ENCODE results near the gene BUD23. TPM values are rescaled to one million over a fixed set of nuclear protein-coding genes. Genes with fewer than 3 reads are reported as not detected.

BUD23 gene
- total RNA-seq, 2 donors from 2014 or later: 54.6 to 82.3 TPM

- Mint-ChIP-seq H3K4me1 (peaks cover 8% of the 10 kb centered on the region), H3K36me3 (ENCODE audit: low read depth) (peaks cover 35% of the 10 kb centered on the region), H3K4me3 (no peak overlapping the region), H3K9me3 (no peaks in the 10 kb centered on the region), H3K27ac (no peak overlapping the region), H3K27me3 (no peaks in the 10 kb centered on the region)
- no peak for ATAC-seq (replicated peaks)
These were observed 4.5 kb upstream of the BUD23 start for GRCh38 chr7:73678862-73679261.

GRCh38 chr7:73679709-73680108, 3.7 kb upstream of the BUD23 start:
- Mint-ChIP-seq H3K36me3 (ENCODE audit: low read depth) (peaks cover 37% of the 10 kb centered on the region), H3K4me3 (no peak overlapping the region), H3K4me1 (peaks cover 8% of the 10 kb centered on the region), H3K27ac (no peak overlapping the region), H3K27me3 (no peaks in the 10 kb centered on the region), H3K9me3 (no peaks in the 10 kb centered on the region)
- no peak for ATAC-seq (replicated peaks)

GRCh38 chr7:73680501-73680900, 2.9 kb upstream of the BUD23 start:
- Mint-ChIP-seq H3K36me3 (ENCODE audit: low read depth) (peaks cover 38% of the 10 kb centered on the region), H3K4me1 (peaks cover 8% of the 10 kb centered on the region), H3K9me3 (no peaks in the 10 kb centered on the region), H3K27me3 (no peaks in the 10 kb centered on the region), H3K4me3 (peak overlapping the region; percentile 97), H3K27ac (peak overlapping the region; percentile 52)
- ATAC-seq (replicated peaks): no peak

GRCh38 chr7:73681031-73681430, 2.4 kb upstream of the BUD23 start:
- peak overlapping the region; percentile 52 for H3K27ac Mint-ChIP-seq
- H3K4me3 Mint-ChIP-seq: peak overlapping the region; percentile 97
- H3K27me3 Mint-ChIP-seq: no peaks in the 10 kb centered on the region

GRCh38 chr7:73682745-73683055, 697 bp upstream of the BUD23 start:
- Mint-ChIP-seq H3K9me3 (no peaks in the 10 kb centered on the region), H3K4me1 (peaks cover 8% of the 10 kb centered on the region), H3K4me3 (peak overlapping the region; percentile 97), H3K27ac (peak overlapping the region; percentile 56), H3K36me3 (ENCODE audit: low read depth) (peaks cover 56% of the 10 kb centered on the region), H3K27me3 (no peaks in the 10 kb centered on the region)
- ATAC-seq (replicated peaks): no peak

More at GRCh38 chr7:73681031-73681430, 2.4 kb upstream of the BUD23 start:
- Mint-ChIP-seq H3K4me1 (peaks cover 8% of the 10 kb centered on the region), H3K36me3 (ENCODE audit: low read depth) (peaks cover 44% of the 10 kb centered on the region), H3K9me3 (no peaks in the 10 kb centered on the region)
- ATAC-seq (replicated peaks): no peak

GRCh38 chr7:73683788-73684693, 644 bp downstream of the BUD23 start:
- peaks cover 15% of the 10 kb centered on the region for H3K4me1 Mint-ChIP-seq
- peak overlapping the region; percentile 97 for H3K4me3 Mint-ChIP-seq
- no peaks in the 10 kb centered on the region for H3K9me3 Mint-ChIP-seq
- peak overlapping the region; percentile 96 for H3K27ac Mint-ChIP-seq
- H3K27me3 Mint-ChIP-seq: no peaks in the 10 kb centered on the region
- ATAC-seq (replicated peaks): no peak
- peaks cover 56% of the 10 kb centered on the region for H3K36me3 Mint-ChIP-seq (ENCODE audit: low read depth)

- Mint-ChIP-seq H3K27ac (no peak overlapping the region), H3K9me3 (no peaks in the 10 kb centered on the region), H3K36me3 (ENCODE audit: low read depth) (peaks cover 67% of the 10 kb centered on the region), H3K4me1 (peaks cover 21% of the 10 kb centered on the region), H3K4me3 (peak overlapping the region; percentile 97), H3K27me3 (no peaks in the 10 kb centered on the region)
- no peak for ATAC-seq (replicated peaks)
These were observed 1.9 kb downstream of the BUD23 start for GRCh38 chr7:73685311-73685710.

- Mint-ChIP-seq H3K36me3 (ENCODE audit: low read depth) (peaks cover 85% of the 10 kb centered on the region), H3K9me3 (no peaks in the 10 kb centered on the region), H3K27me3 (no peaks in the 10 kb centered on the region), H3K27ac (no peak overlapping the region), H3K4me3 (no peak overlapping the region), H3K4me1 (peaks cover 19% of the 10 kb centered on the region)
- no peak for ATAC-seq (replicated peaks)
These were observed 4.9 kb downstream of the BUD23 start for GRCh38 chr7:73688288-73688687.

- peaks cover 92% of the 10 kb centered on the region for H3K36me3 Mint-ChIP-seq (ENCODE audit: low read depth)
- H3K27me3 Mint-ChIP-seq: no peaks in the 10 kb centered on the region
- no peak overlapping the region for H3K27ac Mint-ChIP-seq
- no peaks in the 10 kb centered on the region for H3K9me3 Mint-ChIP-seq
- peaks cover 26% of the 10 kb centered on the region for H3K4me1 Mint-ChIP-seq
- ATAC-seq (replicated peaks): no peak
- no peak overlapping the region for H3K4me3 Mint-ChIP-seq
These were observed 7.2 kb downstream of the BUD23 start for GRCh38 chr7:73690646-73691045.

GRCh38 chr7:73696372-73696771, 13.0 kb downstream of the BUD23 start:
- Mint-ChIP-seq H3K9me3 (no peaks in the 10 kb centered on the region), H3K4me1 (peaks cover 13% of the 10 kb centered on the region), H3K27ac (no peak overlapping the region), H3K36me3 (ENCODE audit: low read depth) (peaks cover 92% of the 10 kb centered on the region), H3K27me3 (no peaks in the 10 kb centered on the region), H3K4me3 (no peak overlapping the region)
- no peak for ATAC-seq (replicated peaks)

- Mint-ChIP-seq H3K27ac (no peak overlapping the region), H3K27me3 (no peaks in the 10 kb centered on the region), H3K4me3 (no peak overlapping the region), H3K9me3 (no peaks in the 10 kb centered on the region), H3K36me3 (ENCODE audit: low read depth) (peaks cover 84% of the 10 kb centered on the region), H3K4me1 (peaks cover 13% of the 10 kb centered on the region)
- no peak for ATAC-seq (replicated peaks)
These were observed 15.0 kb downstream of the BUD23 start for GRCh38 chr7:73698410-73698809.

GRCh38 chr7:73699370-73700068, 16.1 kb downstream of the BUD23 start:
- Mint-ChIP-seq H3K36me3 (ENCODE audit: low read depth) (peaks cover 78% of the 10 kb centered on the region), H3K9me3 (no peaks in the 10 kb centered on the region), H3K27ac (no peak overlapping the region), H3K27me3 (no peaks in the 10 kb centered on the region), H3K4me3 (no peak overlapping the region), H3K4me1 (peaks cover 9% of the 10 kb centered on the region)
- ATAC-seq (replicated peaks): no peak

GRCh38 chr7:73700069-73700423, 16.6 kb downstream of the BUD23 start:
- ATAC-seq (replicated peaks): no peak
- Mint-ChIP-seq H3K27me3 (no peaks in the 10 kb centered on the region), H3K27ac (no peak overlapping the region), H3K4me3 (no peak overlapping the region), H3K4me1 (peaks cover 9% of the 10 kb centered on the region), H3K9me3 (no peaks in the 10 kb centered on the region), H3K36me3 (ENCODE audit: low read depth) (peaks cover 72% of the 10 kb centered on the region)

GRCh38 chr7:73700581-73701134, 17.3 kb downstream of the BUD23 start:
- no peaks in the 10 kb centered on the region for H3K27me3 Mint-ChIP-seq
- no peaks in the 10 kb centered on the region for H3K9me3 Mint-ChIP-seq
- no peak overlapping the region for H3K4me3 Mint-ChIP-seq
- H3K36me3 Mint-ChIP-seq (ENCODE audit: low read depth): peaks cover 66% of the 10 kb centered on the region
- ATAC-seq (replicated peaks): no peak
- no peak overlapping the region for H3K27ac Mint-ChIP-seq
- H3K4me1 Mint-ChIP-seq: peaks cover 6% of the 10 kb centered on the region
